GM12891 (cell line): ENCODE results near the gene DENND2D.

ENCODE experiments used
- POLR2A ChIP-seq: IDR thresholded peaks from 2 replicates; pipeline ENCODE4 v1.6.1; 2011; ENCODE audit warnings: low read depth, low read length, control low read depth
- POLR2AphosphoS5 ChIP-seq: IDR thresholded peaks from 2 replicates; pipeline ENCODE4 v1.6.1; 2011; ENCODE audit warnings: low read depth, low read length, control low read depth
- SPI1 ChIP-seq: IDR thresholded peaks from 2 replicates; pipeline ENCODE4 v1.6.1; 2011; ENCODE audit warnings: low read depth, low read length, control low read depth
- TAF1 ChIP-seq: IDR thresholded peaks from 2 replicates; pipeline ENCODE4 v1.6.1; 2011; ENCODE audit warnings: low read depth, low read length, control low read depth

GRCh38 chr1:111192074-111192473 lies 8.4 kb downstream of the DENND2D start:
- TF ChIP-seq TAF1 = no peak
- TF ChIP-seq POLR2A = no peak
- no peak for TF ChIP-seq POLR2AphosphoS5
- TF ChIP-seq SPI1 = no peak
